A673 (cell line): ENCODE measurements around the gene FSTL1. TPM values are rescaled to one million over a fixed set of nuclear protein-coding genes. Genes with fewer than 3 reads are reported as not detected.

ENCODE experiments used
- BruUV-seq: library from RNA; stranded (reverse); fragments of 400-500 nt; replicated peaks from 2 replicates; lab custom pipeline; 2021; lab: Mats Ljungman, UMichigan
- CTCF ChIA-PET: fragments of 300-600 bp; sonication (Branson Sonifier 250); formaldehyde crosslinking; loops from one replicate; lab custom pipeline; 2022; ENCODE audit warnings: antibody characterized with exemption; lab: Charles Lee
- POLR2A ChIA-PET: fragments of 300-600 bp; sonication (Branson Sonifier 250); formaldehyde crosslinking; loops from one replicate; lab custom pipeline; 2022; ENCODE audit warnings: antibody characterized with exemption; ENCODE audit not compliant: low non-redundant PET; lab: Charles Lee
- DNase-seq: peaks from one replicate; pipeline ENCODE4 v3.0.0-alpha.2; 2015; ENCODE audit warnings: low spot score
- H3K27ac ChIP-seq: fragments of 200-600 bp; sonication (generic); 2 replicates; pipeline ENCODE4 v1.5.1; 2016; ENCODE audit warnings: mixed run types, low read depth, mild to moderate bottlenecking, mixed read lengths, antibody characterized with exemption, low read length; ENCODE audit not compliant: poor library complexity, severe bottlenecking
- H3K27me3 ChIP-seq: fragments of 200-600 bp; sonication (generic); replicated peaks from 2 replicates; pipeline ENCODE4 v1.6.1; 2017; ENCODE audit warnings: mixed run types, low read depth, mild to moderate bottlenecking, mixed read lengths, antibody characterized with exemption, low read length; ENCODE audit not compliant: insufficient read depth, poor library complexity
- H3K36me3 ChIP-seq: fragments of 200-600 bp; sonication (generic); 2 replicates; pipeline ENCODE4 v1.6.1; 2016; ENCODE audit warnings: mixed run types, mild to moderate bottlenecking, mixed read lengths, antibody characterized with exemption, low read length; ENCODE audit not compliant: insufficient read depth, poor library complexity, severe bottlenecking
- H3K4me1 ChIP-seq: fragments of 200-600 bp; sonication (generic); 2 replicates; pipeline ENCODE4 v1.6.1; 2017; ENCODE audit warnings: mixed run types, mild to moderate bottlenecking, mixed read lengths, antibody characterized with exemption, low read length; ENCODE audit not compliant: insufficient read depth, poor library complexity, severe bottlenecking
- H3K4me3 ChIP-seq: fragments of 200-600 bp; sonication (generic); 2 replicates; pipeline ENCODE4 v1.5.1; 2016; ENCODE audit warnings: low read depth, mixed run types, mild to moderate bottlenecking, mixed read lengths, low read length; ENCODE audit not compliant: poor library complexity, severe bottlenecking
- H3K9me3 ChIP-seq: fragments of 200-600 bp; sonication (generic); 2 replicates; pipeline ENCODE4 v1.6.1; 2016; ENCODE audit warnings: mixed run types, low read depth, mild to moderate bottlenecking, mixed read lengths, antibody characterized with exemption, low read length; ENCODE audit not compliant: poor library complexity, severe bottlenecking
- CTCF ChIP-seq: fragments of 300-800, 200-600 bp; sonication (generic); conservative IDR thresholded peaks from 2 replicates; pipeline ENCODE4 v1.5.1; 2017; ENCODE audit warnings: low read depth, mild to moderate bottlenecking, antibody characterized with exemption, low read length, moderate library complexity, mixed read lengths
- EZH2 ChIP-seq: fragments of 200-600 bp; sonication (generic); IDR thresholded peaks from 2 replicates; pipeline ENCODE4 v1.6.1; 2017; ENCODE audit warnings: borderline replicate concordance, low read depth, mild to moderate bottlenecking, mixed read lengths, antibody characterized with exemption, low read length; ENCODE audit not compliant: poor library complexity, severe bottlenecking
- intact Hi-C: fragments of 100-400 bp; cut with micrococcal nuclease; formaldehyde crosslinking; loops from one replicate; pipeline ENCODE4 v1.10.0; 2022; ENCODE audit not compliant: unreplicated experiment
- total RNA-seq: library from RNA; stranded (reverse); gene quantifications from 2 replicates; pipeline ENCODE4 v1.2.3, GENCODE V29; 2021

FSTL1 gene
- total RNA-seq, 1 experiment from 2014 or later: 122 TPM

- POLR2A ChIA-PET: no interaction called here
- DNase-seq: no peak
- intact Hi-C loops: no loop called here
- H3K4me3 ChIP-seq: no peak overlapping the region
- peaks cover 23% of the 10 kb centered on the region for H3K27me3 ChIP-seq
- no TSS peak for BruUV-seq
- no peaks in the 10 kb centered on the region for H3K9me3 ChIP-seq
- H3K27ac ChIP-seq: no peak overlapping the region
- H3K36me3 ChIP-seq: no peaks in the 10 kb centered on the region
- CTCF ChIA-PET: no interaction called here
- no peaks in the 10 kb centered on the region for H3K4me1 ChIP-seq
- TF ChIP-seq CTCF (no peak), EZH2 (no peak)
Measured at GRCh38 chr3:120487191-120487650, 36.4 kb upstream of the FSTL1 start.

DNA sequence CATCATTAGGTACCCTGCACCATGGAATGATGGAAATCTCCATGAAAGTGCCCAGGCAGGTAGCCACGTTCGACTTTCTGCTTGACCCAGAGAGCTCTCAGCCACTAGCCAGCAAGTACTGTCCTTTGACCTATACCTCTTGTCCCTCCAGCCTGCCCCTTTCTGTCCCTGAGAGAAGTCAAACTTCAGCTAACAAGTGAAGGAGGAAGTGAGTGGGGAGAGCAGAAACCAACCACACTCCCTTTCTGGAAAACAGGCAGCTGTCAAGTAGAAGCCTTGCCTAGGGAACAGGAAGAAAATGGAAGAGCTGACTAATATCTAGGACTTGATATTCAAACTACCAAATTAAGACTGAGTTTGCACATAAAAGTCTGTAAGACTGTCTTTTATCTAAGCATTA, 30.3 kb upstream of the FSTL1 start:
- intact Hi-C loops: no loop called here
- ChIA-PET CTCF (no interaction called here), POLR2A (no interaction called here)
- no peak overlapping the region for H3K4me3 ChIP-seq
- no peak for DNase-seq
- no peaks in the 10 kb centered on the region for H3K9me3 ChIP-seq
- TF ChIP-seq EZH2: no peak
- no peak for TF ChIP-seq CTCF
- no TSS peak for BruUV-seq
- no peak overlapping the region for H3K27ac ChIP-seq
- no peaks in the 10 kb centered on the region for H3K36me3 ChIP-seq
- no peaks in the 10 kb centered on the region for H3K4me1 ChIP-seq
- no peaks in the 10 kb centered on the region for H3K27me3 ChIP-seq

DNA sequence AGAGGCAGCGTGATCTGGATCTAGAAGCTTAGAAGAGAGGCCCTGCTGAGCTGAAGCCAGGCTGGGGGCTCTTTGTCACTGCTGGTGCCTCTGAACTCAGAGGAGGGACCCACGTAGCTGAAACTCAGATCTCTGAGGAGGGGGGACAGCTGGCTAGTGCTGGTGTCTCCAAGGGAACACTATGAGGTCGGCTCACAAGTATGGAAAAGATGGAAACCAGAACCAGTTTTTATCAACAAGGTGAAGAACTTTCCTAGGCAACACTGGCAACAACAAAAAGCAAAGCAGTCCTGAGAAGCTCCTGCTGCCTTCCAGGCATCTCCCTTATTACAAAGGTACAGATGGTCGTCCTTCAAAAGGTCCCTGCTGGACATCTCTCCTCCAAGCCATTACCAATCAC, 27.0 kb upstream of the FSTL1 start:
- Histone ChIP-seq H3K36me3 (no peaks in the 10 kb centered on the region), H3K27ac (no peak overlapping the region), H3K4me3 (no peak overlapping the region), H3K9me3 (no peaks in the 10 kb centered on the region), H3K4me1 (no peaks in the 10 kb centered on the region), H3K27me3 (no peaks in the 10 kb centered on the region)
- intact Hi-C loops: no loop called here
- CTCF ChIA-PET: no interaction called here
- DNase-seq: no peak
- no peak for TF ChIP-seq CTCF
- no peak for TF ChIP-seq EZH2
- BruUV-seq: no TSS peak
- POLR2A ChIA-PET: no interaction called here
